ENCODE data around the gene LRRC27. TPM values are rescaled to one million over a fixed set of nuclear protein-coding genes. Genes with fewer than 3 reads are reported as not detected.

The LRRC27 gene
- total RNA-seq, 1 donor from 2014 or later = 9.3 TPM

GRCh38 chr10:132399117-132400035, 67.4 kb downstream of the LRRC27 start:
- no peak for DNase-seq (ENCODE audit: low read depth)

DNA sequence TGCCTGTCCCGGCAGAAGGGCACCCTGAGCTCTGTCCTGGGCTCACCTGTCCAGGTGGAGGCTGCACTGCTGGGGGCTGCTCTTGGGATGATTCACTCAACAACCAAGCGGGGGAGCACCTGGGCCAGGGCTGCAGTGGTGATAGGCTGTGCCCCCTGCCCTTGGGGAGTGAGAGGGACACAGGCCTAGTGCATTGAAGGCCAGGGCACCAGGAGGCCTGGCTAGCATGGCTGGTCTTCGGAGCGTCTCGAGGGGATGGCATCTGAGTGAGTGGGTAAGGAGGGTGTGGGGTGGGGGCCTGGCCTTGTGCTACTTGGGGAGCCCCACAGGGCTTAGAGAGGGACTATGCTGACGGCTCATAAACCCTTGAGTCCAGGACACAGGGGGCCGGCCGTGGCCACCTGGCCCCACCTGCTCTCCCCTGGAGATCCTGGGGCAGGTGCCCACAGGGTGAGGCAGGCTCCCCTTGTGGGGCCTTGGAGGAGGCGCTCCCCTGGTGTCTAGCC, 68.1 kb downstream of the LRRC27 start:
- no peak for DNase-seq (ENCODE audit: low read depth)

GRCh38 chr10:132400547-132401151, 68.7 kb downstream of the LRRC27 start:
- no peak for DNase-seq (ENCODE audit: low read depth)

DNA sequence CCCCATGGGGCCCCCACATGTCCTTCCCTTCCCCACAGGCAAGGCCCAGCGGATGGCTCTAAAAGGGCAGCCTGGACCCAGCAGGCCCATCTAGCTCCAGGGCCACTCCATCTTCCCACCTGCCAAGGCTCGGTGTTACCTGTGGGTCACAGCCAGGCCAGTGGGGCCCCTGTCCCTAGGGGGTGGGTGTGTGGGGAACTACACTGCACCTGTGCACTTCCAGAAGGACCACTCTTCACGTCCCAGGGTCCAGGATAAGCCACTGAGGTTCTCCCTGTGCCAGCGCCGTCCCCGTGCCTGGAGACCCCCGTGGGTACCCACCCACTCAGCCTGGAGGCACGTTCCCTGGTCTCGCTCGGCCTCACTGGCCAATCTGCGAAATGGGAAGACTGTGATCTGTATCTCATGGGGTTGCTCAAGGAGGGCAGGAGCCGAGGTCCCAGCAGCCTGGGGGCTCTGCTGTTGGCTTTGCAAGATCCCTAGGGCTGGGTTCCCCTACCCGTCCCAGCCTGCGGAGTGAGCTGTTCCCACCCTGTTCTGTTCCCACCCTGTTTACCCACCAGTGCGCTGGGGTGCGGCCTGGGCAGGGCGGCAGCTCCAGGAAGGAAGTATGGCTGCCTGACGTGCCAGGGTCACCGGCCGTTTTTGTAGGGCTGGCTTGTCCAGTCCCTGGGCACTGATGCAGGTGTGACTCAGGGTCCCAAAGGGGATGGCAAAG, 69.6 kb downstream of the LRRC27 start:
- no peak for DNase-seq (ENCODE audit: low read depth)

- no peak for DNase-seq (ENCODE audit: low read depth)
Measured at GRCh38 chr10:132402781-132403241, 70.8 kb downstream of the LRRC27 start.

GRCh38 chr10:132403511-132404168, 71.6 kb downstream of the LRRC27 start:
- no peak for DNase-seq (ENCODE audit: low read depth)

DNA sequence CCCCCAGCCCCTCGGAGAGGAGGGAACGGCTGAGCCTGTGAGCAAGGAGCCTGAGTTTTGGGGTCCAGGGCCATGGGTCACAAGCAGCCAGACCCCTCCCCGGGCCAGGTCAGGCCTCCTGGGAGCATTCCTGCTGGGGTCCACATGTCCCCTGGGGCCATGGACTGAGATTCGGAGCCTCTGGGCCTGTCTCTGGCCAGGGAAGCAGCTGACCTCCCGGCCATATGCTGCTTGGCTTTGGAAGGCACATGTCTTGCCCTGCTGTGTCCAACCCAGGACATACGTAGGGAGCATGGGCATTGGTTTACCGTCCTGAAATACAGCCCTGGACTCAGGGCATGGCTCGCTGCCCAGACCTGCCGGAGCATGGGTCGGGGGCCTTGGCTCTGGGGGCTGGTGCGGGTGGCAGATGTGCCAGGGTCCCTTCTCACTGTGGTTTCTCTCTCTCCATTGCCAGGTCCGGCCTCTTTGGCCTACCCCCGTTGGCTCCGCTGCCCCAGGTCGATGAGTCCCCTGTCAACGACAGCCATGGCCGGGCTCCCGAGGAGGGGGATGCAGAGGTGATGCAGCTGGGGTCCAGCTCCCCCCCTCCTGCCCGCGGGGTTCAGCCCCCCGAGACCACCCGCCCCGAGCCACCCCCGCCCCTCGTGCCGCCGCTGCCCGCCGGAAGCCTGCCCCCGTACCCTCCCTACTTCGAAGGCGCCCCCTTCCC, 72.3 kb downstream of the LRRC27 start:
- DNase-seq (ENCODE audit: low read depth) = no peak

DNA sequence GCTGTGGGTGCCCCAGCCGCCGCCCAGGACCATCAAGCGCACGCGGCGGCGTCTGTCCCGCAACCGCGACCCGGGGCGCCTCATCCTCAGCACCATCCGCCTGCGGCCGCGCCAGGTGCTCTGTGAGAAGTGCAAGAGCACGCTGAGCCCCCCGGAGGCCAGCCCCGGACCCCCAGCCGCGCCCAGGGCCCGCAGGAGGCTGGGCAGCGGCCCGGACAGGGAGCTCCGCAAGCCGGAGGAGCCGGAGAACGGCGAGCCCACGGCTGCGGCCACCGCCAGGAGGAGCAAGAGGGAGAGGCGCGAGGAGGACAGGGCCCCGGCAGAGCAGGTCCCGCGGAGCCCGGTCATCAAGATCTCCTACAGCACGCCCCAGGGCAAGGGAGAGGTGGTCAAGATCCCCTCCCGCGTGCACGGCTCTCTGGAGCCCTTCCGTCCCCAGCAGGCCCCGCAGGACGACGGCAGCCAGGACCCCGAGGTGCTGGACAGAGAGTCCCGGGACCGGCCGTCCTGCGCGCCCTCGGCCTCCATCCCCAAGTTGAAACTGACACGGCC, 73.0 kb downstream of the LRRC27 start:
- DNase-seq (ENCODE audit: low read depth) = no peak

DNA sequence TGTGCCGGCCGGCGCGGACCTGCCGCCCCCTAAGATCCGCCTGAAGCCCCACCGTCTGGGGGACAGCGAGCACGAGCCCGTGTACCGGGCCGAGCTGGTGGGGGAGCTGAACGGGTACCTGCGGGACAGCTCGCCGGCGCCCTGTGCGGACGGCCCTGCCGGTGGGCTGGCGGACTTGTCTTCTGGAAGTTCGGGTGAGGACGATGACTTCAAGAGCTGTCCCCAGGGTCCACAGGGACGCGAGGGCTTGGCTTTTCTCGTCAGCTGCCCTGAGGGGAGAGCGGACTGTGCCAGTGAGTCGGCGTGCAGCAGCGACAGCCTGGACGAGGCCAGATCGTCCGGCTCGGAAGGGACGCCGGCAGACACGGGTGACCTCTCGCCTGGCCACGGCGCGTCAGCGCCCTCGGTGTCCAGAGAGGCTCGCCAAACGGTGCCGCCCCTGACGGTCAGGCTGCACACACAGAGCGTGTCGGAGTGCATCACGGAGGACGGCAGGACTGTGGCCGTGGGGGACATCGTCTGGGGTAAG, 73.5 kb downstream of the LRRC27 start:
- no peak for DNase-seq (ENCODE audit: low read depth)

- no peak for DNase-seq (ENCODE audit: low read depth)
Measured at GRCh38 chr10:132406181-132406580, 74.2 kb downstream of the LRRC27 start.

DNA sequence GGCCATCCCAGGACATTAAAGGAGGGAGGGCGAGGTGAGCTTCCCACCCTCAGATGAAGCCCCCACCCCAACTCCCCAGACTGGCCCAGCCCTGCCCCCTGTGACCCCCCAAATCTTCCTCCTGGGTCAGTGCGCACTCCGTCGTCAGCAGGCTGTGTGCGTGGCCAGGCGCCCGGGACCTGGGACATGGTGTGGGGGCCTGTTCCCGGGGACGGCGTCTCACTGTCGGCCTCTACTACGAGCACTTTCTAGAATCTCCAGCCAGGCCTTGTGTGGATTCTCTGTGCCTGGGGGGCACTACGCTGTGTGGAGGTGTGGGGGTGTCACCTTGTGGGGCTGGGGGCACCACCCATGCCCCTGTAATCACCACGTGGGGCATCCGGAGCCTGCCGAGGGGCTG, 74.8 kb downstream of the LRRC27 start:
- no peak for DNase-seq (ENCODE audit: low read depth)

GRCh38 chr10:132407243-132407746, 75.3 kb downstream of the LRRC27 start:
- no peak for DNase-seq (ENCODE audit: low read depth)

- DNase-seq (ENCODE audit: low read depth) = no peak
Measured at GRCh38 chr10:132407846-132408278, 75.9 kb downstream of the LRRC27 start.

GRCh38 chr10:132408367-132408781, 76.4 kb downstream of the LRRC27 start:
- DNase-seq (ENCODE audit: low read depth) = no peak

GRCh38 chr10:132408823-132409666, 77.1 kb downstream of the LRRC27 start:
- no peak for DNase-seq (ENCODE audit: low read depth)

- no peak for DNase-seq (ENCODE audit: low read depth)
Measured at GRCh38 chr10:132409667-132410028, 77.7 kb downstream of the LRRC27 start.

DNA sequence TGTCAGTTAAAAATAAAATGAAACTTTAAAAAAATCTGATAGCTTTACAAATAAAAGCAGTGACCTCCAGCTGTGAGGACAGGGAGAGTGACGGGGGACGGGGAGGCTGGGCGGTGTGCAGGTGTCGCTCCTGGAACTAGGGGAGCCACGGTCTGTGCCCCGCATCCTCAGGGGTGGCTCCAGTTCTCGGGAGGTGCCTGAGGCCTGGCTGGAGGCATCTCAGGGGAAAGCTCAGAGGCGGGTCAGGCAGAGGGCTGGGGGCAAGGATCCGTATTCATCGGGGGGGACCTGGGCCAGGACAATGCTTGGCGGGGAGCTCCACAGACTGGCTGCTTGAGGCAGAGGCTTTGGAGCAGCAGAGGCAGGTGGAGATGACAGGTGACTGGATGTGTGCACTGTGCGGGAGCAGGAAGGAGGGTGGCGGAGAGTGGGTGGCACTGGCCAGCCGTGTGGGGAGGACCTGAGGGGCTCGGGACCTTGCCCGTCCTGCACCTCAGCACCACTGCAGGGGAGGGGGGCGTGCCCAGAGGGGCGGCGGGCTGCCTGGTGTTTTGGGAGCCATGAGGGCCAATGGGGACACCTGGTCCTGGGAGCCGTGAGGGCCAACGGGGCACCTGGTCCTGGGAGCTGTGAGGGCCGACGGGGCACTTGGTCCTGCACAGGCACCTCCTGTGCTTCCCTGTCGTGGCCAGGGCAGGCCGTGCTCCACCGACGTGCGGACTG, 78.2 kb downstream of the LRRC27 start:
- DNase-seq (ENCODE audit: low read depth) = no peak

Measured in myocyte (in vitro differentiated cells).